A549 (cell line): ENCODE data around the gene RIN1.

ENCODE experiments used
- CBX8 ChIP-seq: fragments of 200-600 bp; sonication (generic); IDR thresholded peaks from 2 replicates; pipeline ENCODE4 v1.6.1; 2016
- CHD2 ChIP-seq: fragments of 150-350 bp; IDR thresholded peaks from 2 replicates; pipeline ENCODE4 v1.6.1; 2014; ENCODE audit warnings: low read length; ENCODE audit not compliant: partially characterized antibody
- CTCF ChIP-seq: fragments of >200 bp; sonication (Bioruptor Twin); formaldehyde crosslinking; IDR thresholded peaks from 3 replicates; pipeline ENCODE4 v1.5.1; 2016
- EHF ChIP-seq: fragments of 250-450 bp; sonication (Bioruptor Pico); IDR thresholded peaks from 2 replicates; pipeline ENCODE4 v1.5.0; 2020; ENCODE audit warnings: mild to moderate bottlenecking
- EP300 ChIP-seq, 2 experiments: fragments of >200 bp; sonication (Bioruptor Twin); formaldehyde crosslinking; IDR thresholded peaks; 2 replicates in 1 of 2; 3 replicates in 1 of 2; pipeline ENCODE4 v1.6.1; 2016 to 2017
- ESRRA ChIP-seq: fragments of 150-350 bp; IDR thresholded peaks from 2 replicates; pipeline ENCODE4 v1.6.1; 2014; ENCODE audit warnings: mild to moderate bottlenecking, low read length, borderline replicate concordance
- HDAC2 ChIP-seq: fragments of 200-600 bp; sonication (generic); IDR thresholded peaks from 2 replicates; pipeline ENCODE4 v1.6.1; 2016
- MAFK ChIP-seq: fragments of 450-650 bp; IDR thresholded peaks from 2 replicates; pipeline ENCODE4 v1.6.1; 2014; ENCODE audit not compliant: partially characterized antibody
- NFE2L2 ChIP-seq: fragments of 150-350 bp; conservative IDR thresholded peaks from 2 replicates; pipeline ENCODE4 v1.6.1; 2014; ENCODE audit warnings: low read length
- POLR2A ChIP-seq: IDR thresholded peaks from 2 replicates; pipeline ENCODE4 v1.6.1; 2012; ENCODE audit warnings: mild to moderate bottlenecking, low read length
- POLR2AphosphoS2 ChIP-seq: conservative IDR thresholded peaks from 2 replicates; pipeline ENCODE4 v1.6.1; 2012; ENCODE audit warnings: low read length, improper control_type of control experiment, inconsistent platforms
- REST ChIP-seq: fragments of 200-600 bp; sonication (generic); IDR thresholded peaks from 2 replicates; pipeline ENCODE4 v1.6.1; 2016; ENCODE audit warnings: antibody characterized with exemption, mild to moderate bottlenecking, moderate library complexity
- RFX5 ChIP-seq: fragments of 450-650 bp; IDR thresholded peaks from 2 replicates; pipeline ENCODE4 v1.7.1; 2014; ENCODE audit warnings: antibody characterized with exemption, mild to moderate bottlenecking, moderate library complexity
- USF2 ChIP-seq: fragments of 450-650 bp; IDR thresholded peaks from 2 replicates; pipeline ENCODE4 v1.6.1; 2014; ENCODE audit warnings: antibody characterized with exemption

GRCh38 chr11:66368484-66368883 lies 32.2 kb upstream of the RIN1 start:
- TF ChIP-seq CTCF (no peak), MAFK (no peak), POLR2A (no peak), POLR2AphosphoS2 (no peak), RFX5 (no peak), CHD2 (no peak), EP300 (IDR thresholded peaks at IDR 0.05) (no peak), REST (no peak), EHF (no peak), USF2 (no peak), CBX8 (no peak), NFE2L2 (no peak), ESRRA (no peak), HDAC2 (no peak)
